Neural progenitor cell (in vitro differentiated cells): ENCODE data around the gene ARPP21. TPM values are rescaled to one million over a fixed set of nuclear protein-coding genes. Genes with fewer than 3 reads are reported as not detected.

Experiments used
- DNase-seq: peaks from one replicate; pipeline ENCODE4 v3.0.0-alpha.2; 2016; ENCODE audit warnings: low spot score
- H2AFZ ChIP-seq: fragments of 200-600 bp; sonication (generic); replicated peaks from 2 replicates; pipeline ENCODE4 v1.6.1; 2016; ENCODE audit warnings: antibody characterized with exemption
- H3F3A ChIP-seq: fragments of 200-600 bp; sonication (generic); 2 replicates; pipeline ENCODE4 v1.6.1; 2016; ENCODE audit warnings: antibody characterized with exemption, low read depth
- H3K27ac ChIP-seq: fragments of 200-600 bp; sonication (generic); 2 replicates; pipeline ENCODE4 v1.5.1; 2016; ENCODE audit warnings: mild to moderate bottlenecking
- H3K27me3 ChIP-seq: fragments of 200-600 bp; sonication (generic); 2 replicates; pipeline ENCODE4 v1.6.1; 2016; ENCODE audit warnings: mild to moderate bottlenecking, moderate library complexity
- H3K36me3 ChIP-seq: fragments of 200-600 bp; sonication (generic); 2 replicates; pipeline ENCODE4 v1.5.1; 2016
- H3K4me1 ChIP-seq: fragments of 200-600 bp; sonication (generic); 2 replicates; pipeline ENCODE4 v1.6.1; 2016; ENCODE audit warnings: mixed run types
- H3K4me2 ChIP-seq: fragments of 200-600 bp; sonication (generic); 2 replicates; pipeline ENCODE4 v1.6.1; 2016
- H3K4me3 ChIP-seq: fragments of 200-600 bp; sonication (generic); 2 replicates; pipeline ENCODE4 v1.5.1; 2016
- H3K79me2 ChIP-seq: fragments of 200-600 bp; sonication (generic); 2 replicates; pipeline ENCODE4 v1.6.1; 2016; ENCODE audit warnings: low read depth
- H3K9ac ChIP-seq: fragments of 200-600 bp; sonication (generic); 2 replicates; pipeline ENCODE4 v1.6.1; 2016
- H3K9me3 ChIP-seq: fragments of 200-600 bp; sonication (generic); 2 replicates; pipeline ENCODE4 v1.5.1; 2016; ENCODE audit warnings: low read depth
- H4K20me1 ChIP-seq: fragments of 200-600 bp; sonication (generic); 2 replicates; pipeline ENCODE4 v1.6.1; 2016; ENCODE audit warnings: low read depth
- H3K27ac Mint-ChIP-seq: 3 replicates; pipeline ENCODE4 v1.8.0; 2021; ENCODE audit warnings: mixed read lengths
- H3K27me3 Mint-ChIP-seq: 2 replicates; pipeline ENCODE4 v1.8.0; 2022; ENCODE audit warnings: low read depth, mild to moderate bottlenecking, inconsistent platforms, moderate library complexity, mixed read lengths; ENCODE audit not compliant: insufficient read depth
- H3K36me3 Mint-ChIP-seq: 3 replicates; pipeline ENCODE4 v1.8.0; 2021; ENCODE audit warnings: mixed read lengths
- H3K4me1 Mint-ChIP-seq: 3 replicates; pipeline ENCODE4 v1.8.0; 2021; ENCODE audit warnings: mixed read lengths
- H3K4me3 Mint-ChIP-seq: 3 replicates; pipeline ENCODE4 v1.8.0; 2021; ENCODE audit warnings: mild to moderate bottlenecking, moderate library complexity, mixed read lengths
- H3K9me3 Mint-ChIP-seq: 3 replicates; pipeline ENCODE4 v1.8.0; 2020; ENCODE audit warnings: mixed read lengths
- CTCF ChIP-seq: fragments of 200-600 bp; sonication (generic); IDR thresholded peaks from 2 replicates; pipeline ENCODE4 v1.5.1; 2017; ENCODE audit warnings: antibody characterized with exemption, mild to moderate bottlenecking
- EZH2 ChIP-seq: fragments of 200-600 bp; sonication (generic); IDR thresholded peaks from 2 replicates; pipeline ENCODE4 v1.6.1; 2017; ENCODE audit warnings: antibody characterized with exemption, mild to moderate bottlenecking, moderate library complexity
- EZH2phosphoT487 ChIP-seq: fragments of 200-600 bp; sonication (generic); IDR thresholded peaks from 2 replicates; pipeline ENCODE4 v1.6.1; 2017; ENCODE audit warnings: antibody characterized with exemption
- total RNA-seq: library from RNA; depleted of rRNA; stranded (reverse); fragments of >200 nt; gene quantifications from 2 replicates; pipeline ENCODE4 v1.2.3, GENCODE V29; 2015; ENCODE audit warnings: low replicate concordance

The ARPP21 gene
- total RNA-seq, 1 donor from 2014 or later: not detected

GRCh38 chr3:35653347-35653746 lies 14.0 kb downstream of the ARPP21 start:
- Histone ChIP-seq H2AFZ (no peak overlapping the region), H3K4me2 (no peak overlapping the region), H3K36me3 (no peaks in the 10 kb centered on the region), H3K27me3 (no peaks in the 10 kb centered on the region), H3K27ac (no peak overlapping the region), H3F3A (no peaks in the 10 kb centered on the region), H3K4me3 (no peak overlapping the region), H4K20me1 (no peaks in the 10 kb centered on the region), H3K4me1 (no peaks in the 10 kb centered on the region), H3K79me2 (no peaks in the 10 kb centered on the region), H3K9me3 (no peaks in the 10 kb centered on the region), H3K9ac (no peak overlapping the region)
- Mint-ChIP-seq H3K4me3 (no peak overlapping the region), H3K27me3 (no peaks in the 10 kb centered on the region), H3K9me3 (no peaks in the 10 kb centered on the region), H3K36me3 (no peaks in the 10 kb centered on the region), H3K27ac (no peak overlapping the region), H3K4me1 (peaks cover 19% of the 10 kb centered on the region)
- DNase-seq: no peak
- TF ChIP-seq CTCF (no peak), EZH2phosphoT487 (no peak), EZH2 (no peak)

GRCh38 chr3:35654476-35654875 lies 15.2 kb downstream of the ARPP21 start:
- H3K79me2 ChIP-seq: no peaks in the 10 kb centered on the region
- peaks cover 15% of the 10 kb centered on the region for H3K4me1 Mint-ChIP-seq
- no peak overlapping the region for H3K4me3 Mint-ChIP-seq
- H3F3A ChIP-seq: no peaks in the 10 kb centered on the region
- no peaks in the 10 kb centered on the region for H3K36me3 ChIP-seq
- H3K4me1 ChIP-seq: no peaks in the 10 kb centered on the region
- no peak overlapping the region for H3K27ac ChIP-seq
- no peaks in the 10 kb centered on the region for H3K9me3 ChIP-seq
- DNase-seq: no peak
- no peaks in the 10 kb centered on the region for H3K9me3 Mint-ChIP-seq
- TF ChIP-seq CTCF (no peak), EZH2phosphoT487 (no peak), EZH2 (no peak)
- H4K20me1 ChIP-seq: no peaks in the 10 kb centered on the region
- no peak overlapping the region for H3K27ac Mint-ChIP-seq
- H3K4me3 ChIP-seq: no peak overlapping the region
- H3K36me3 Mint-ChIP-seq: no peaks in the 10 kb centered on the region
- H3K4me2 ChIP-seq: no peak overlapping the region
- no peak overlapping the region for H2AFZ ChIP-seq
- no peak overlapping the region for H3K9ac ChIP-seq
- H3K27me3 Mint-ChIP-seq: no peaks in the 10 kb centered on the region
- H3K27me3 ChIP-seq: no peaks in the 10 kb centered on the region

- Mint-ChIP-seq H3K4me3 (no peak overlapping the region), H3K9me3 (no peaks in the 10 kb centered on the region), H3K27me3 (no peaks in the 10 kb centered on the region), H3K36me3 (no peaks in the 10 kb centered on the region), H3K4me1 (no peaks in the 10 kb centered on the region), H3K27ac (no peak overlapping the region)
- no peak overlapping the region for H3K4me2 ChIP-seq
- H3F3A ChIP-seq: no peaks in the 10 kb centered on the region
- H3K79me2 ChIP-seq: no peaks in the 10 kb centered on the region
- H3K9ac ChIP-seq: no peak overlapping the region
- H3K27ac ChIP-seq: no peak overlapping the region
- TF ChIP-seq EZH2 (no peak), EZH2phosphoT487 (no peak), CTCF (no peak)
- DNase-seq: no peak
- H3K9me3 ChIP-seq: no peaks in the 10 kb centered on the region
- no peaks in the 10 kb centered on the region for H3K4me1 ChIP-seq
- no peaks in the 10 kb centered on the region for H3K27me3 ChIP-seq
- H4K20me1 ChIP-seq: no peaks in the 10 kb centered on the region
- no peak overlapping the region for H3K4me3 ChIP-seq
- H3K36me3 ChIP-seq: no peaks in the 10 kb centered on the region
- H2AFZ ChIP-seq: no peak overlapping the region
Observed at GRCh38 chr3:35658686-35659085, 19.4 kb downstream of the ARPP21 start.
